Endothelial cell of umbilical vein (primary cell): ENCODE results near the gene H1-8. TPM values are rescaled to one million over a fixed set of nuclear protein-coding genes. Genes with fewer than 3 reads are reported as not detected.

Experiments
- BruUV-seq: library from RNA; stranded (reverse); fragments of 400-500 nt; replicated peaks from 2 replicates; lab custom pipeline; 2021; lab: Mats Ljungman, UMichigan
- CTCF ChIA-PET: fragments of 300-600, 350-600 bp; sonication (Branson Sonifier 250); formaldehyde crosslinking; loops from one replicate; lab custom pipeline; 2021; ENCODE audit warnings: antibody characterized with exemption, inconsistent platforms; lab: Charles Lee
- POLR2A ChIA-PET: fragments of 300-600, 350-600 bp; sonication (Branson Sonifier 250); formaldehyde crosslinking; loops from one replicate; lab custom pipeline; 2021; ENCODE audit warnings: antibody characterized with exemption, inconsistent platforms; lab: Charles Lee
- DNase-seq: peaks from one replicate; pipeline ENCODE4 v3.0.0-alpha.2; 2011; ENCODE audit warnings: low read depth, low spot score
- FAIRE-seq: peaks from 2 replicates; lab custom pipeline; 2011; peaks lifted over from hg19 to GRCh38; lab: Jason Lieb, UNC
- H2AFZ ChIP-seq: 2 replicates; pipeline ENCODE4 v1.6.0; 2012; ENCODE audit warnings: low read depth, low read length, control low read depth, inconsistent platforms
- H3K27ac ChIP-seq: 2 replicates; pipeline ENCODE4 v1.5.1; 2011; ENCODE audit warnings: low read depth, mild to moderate bottlenecking, control low read depth, low read length, moderate library complexity; ENCODE audit not compliant: insufficient read depth
- H3K27me3 ChIP-seq, 2 experiments: 2 replicates each; pipeline versions ENCODE4 v1.6.0 to v1.6.1; 2011; ENCODE audit warnings: low read length in 2 of 2, mixed read lengths in 1 of 2; ENCODE audit not compliant: control insufficient read depth in 2 of 2, insufficient read depth in 2 of 2
- H3K36me3 ChIP-seq, 2 experiments: 2 replicates in 1 of 2; 3 replicates in 1 of 2; pipeline ENCODE4 v1.5.1; 2011; ENCODE audit warnings: low read length in 2 of 2, mild to moderate bottlenecking in 1 of 2, moderate library complexity in 1 of 2; ENCODE audit not compliant: control insufficient read depth in 2 of 2, insufficient read depth in 2 of 2; ENCODE audit errors: extremely low read depth in 1 of 2
- H3K4me1 ChIP-seq: 3 replicates; pipeline ENCODE4 v1.5.1; 2011; ENCODE audit warnings: mild to moderate bottlenecking, low read length; ENCODE audit not compliant: control insufficient read depth, insufficient read depth; ENCODE audit errors: extremely low read depth
- H3K4me2 ChIP-seq: 2 replicates; pipeline ENCODE4 v1.6.1; 2011; ENCODE audit warnings: low read length, control low read depth, mixed read lengths; ENCODE audit not compliant: insufficient read depth
- H3K4me3 ChIP-seq, 3 experiments: fragments of 200-600 bp in 1 of 3; sonication (generic), shearing (Covaris generic) in 1 of 3; replicated peaks in 1 of 3; 2 replicates each; pipeline ENCODE4 v1.5.1; 2011 to 2016; ENCODE audit warnings: control low read depth in 3 of 3, low read length in 3 of 3, mild to moderate bottlenecking in 2 of 3, inconsistent platforms in 1 of 3, low read depth in 1 of 3, moderate library complexity in 1 of 3; ENCODE audit not compliant: insufficient read depth in 1 of 3
- H3K79me2 ChIP-seq: 2 replicates; pipeline ENCODE4 v1.6.0; 2012; ENCODE audit warnings: low read length, inconsistent platforms; ENCODE audit not compliant: control insufficient read depth, insufficient read depth
- H3K9ac ChIP-seq: replicated peaks from 2 replicates; pipeline ENCODE3; 2011; ENCODE audit warnings: low read length, control low read depth; ENCODE audit not compliant: insufficient read depth; ENCODE audit errors: extremely low read depth
- H3K9me1 ChIP-seq: replicated peaks from 3 replicates; pipeline ENCODE4 v1.6.0; 2011; ENCODE audit warnings: mild to moderate bottlenecking, low read length; ENCODE audit not compliant: control insufficient read depth, insufficient read depth; ENCODE audit errors: extremely low read depth
- H3K9me3 ChIP-seq: replicated peaks from 2 replicates; pipeline ENCODE4 v1.5.1; 2012; ENCODE audit warnings: low read length, inconsistent platforms; ENCODE audit not compliant: control insufficient read depth, insufficient read depth
- H4K20me1 ChIP-seq: replicated peaks from 2 replicates; pipeline ENCODE3; 2011; ENCODE audit warnings: mild to moderate bottlenecking, low read length; ENCODE audit not compliant: control insufficient read depth, insufficient read depth; ENCODE audit errors: extremely low read depth
- CTCF ChIP-seq, 2 donors: IDR thresholded peaks; 1 replicate in 1 of 2; 2 replicates in 1 of 2; pipeline ENCODE4 v1.5.1; 2011; ENCODE audit warnings: low read length in 2 of 2, mild to moderate bottlenecking in 2 of 2, moderate library complexity in 2 of 2, control low read depth in 1 of 2, inconsistent platforms in 1 of 2, low read depth in 1 of 2; ENCODE audit not compliant: insufficient read depth in 1 of 2; ENCODE audit errors: extremely low read depth in 1 of 2
- EZH2 ChIP-seq: IDR thresholded peaks from 2 replicates; pipeline ENCODE4 v1.6.1; 2012; ENCODE audit warnings: borderline replicate concordance, low read depth, mild to moderate bottlenecking, moderate library complexity, low read length, inconsistent platforms; ENCODE audit not compliant: severe bottlenecking
- FOS ChIP-seq: IDR thresholded peaks from 2 replicates; pipeline ENCODE4 v1.6.1; 2011; ENCODE audit warnings: mild to moderate bottlenecking, low read length, moderate library complexity, borderline replicate concordance; ENCODE audit not compliant: insufficient read depth
- GATA2 ChIP-seq: IDR thresholded peaks from 2 replicates; pipeline ENCODE4 v1.7.0; 2011; ENCODE audit warnings: low read depth, mild to moderate bottlenecking, moderate library complexity, mixed read lengths, low read length; ENCODE audit not compliant: insufficient read length, insufficient read depth
- JUN ChIP-seq: IDR thresholded peaks from 2 replicates; pipeline ENCODE4 v1.6.1; 2011; ENCODE audit warnings: borderline replicate concordance, low read depth; ENCODE audit not compliant: insufficient read length, insufficient read depth
- MAX ChIP-seq: IDR thresholded peaks from 2 replicates; pipeline ENCODE4 v1.6.1; 2011; ENCODE audit not compliant: insufficient read depth, insufficient read length
- MYC ChIP-seq: IDR thresholded peaks from one replicate; pipeline ENCODE4 v1.6.1; 2011; ENCODE audit warnings: mild to moderate bottlenecking, low read depth, low read length
- POLR2A ChIP-seq: IDR thresholded peaks from 2 replicates; pipeline ENCODE4 v1.6.1; 2012; ENCODE audit warnings: low read depth, mild to moderate bottlenecking, control low read depth, low read length
- POLR2AphosphoS5 ChIP-seq: IDR thresholded peaks from 2 replicates; pipeline ENCODE4 v1.6.1; 2012; ENCODE audit warnings: low read depth, mild to moderate bottlenecking, control low read depth, low read length, moderate library complexity; ENCODE audit not compliant: insufficient read depth
- dilution Hi-C: fragments of 300-500 bp; cut with MboI; formaldehyde crosslinking; loops from one replicate; pipeline ENCODE4 v1.15.0; 2019; ENCODE audit warnings: low sequenced_read_pairs; ENCODE audit not compliant: extremely low pct_ligation_motif_present
- intact Hi-C: fragments of 100-400 bp; cut with micrococcal nuclease; formaldehyde crosslinking; loops from one replicate; pipeline ENCODE4 v1.10.0; 2022
- polyA plus RNA-seq, 4 experiments: library from polyadenylated mRNA; depleted of rRNA in 3 of 4; stranded (reverse) in 3 of 4; unstranded in 1 of 4; fragments of >200 nt; gene quantifications; 2 replicates each; pipeline versions ENCODE4 v1.2.1 to v1.2.3, GENCODE V29; 2011 to 2012; ENCODE audit warnings: missing spikeins in 1 of 4
- total RNA-seq: library from RNA; stranded (reverse); gene quantifications from 2 replicates; pipeline ENCODE4 v1.2.3, GENCODE V29; 2021

H1-8 gene
- total and polyA plus RNA-seq, 2 donors (not counting 3 experiments of a cell fraction or from before 2014, with no cell fraction given): not detected

GRCh38 chr3:129514110-129514509 is 28.9 kb upstream of the H1-8 start:
- Histone ChIP-seq H3K79me2 (no peaks in the 10 kb centered on the region), H3K4me2 (no peak overlapping the region), H3K36me3 (peaks cover 0 to 17% of the 10 kb centered on the region in 2 experiments), H3K4me3 (no peak overlapping the region), H3K4me1 (no peaks in the 10 kb centered on the region), H3K9me1 (no peaks in the 10 kb centered on the region), H3K27me3 (no peaks in the 10 kb centered on the region), H3K9ac (no peak overlapping the region), H3K27ac (no peak overlapping the region), H2AFZ (no peak overlapping the region), H4K20me1 (no peaks in the 10 kb centered on the region), H3K9me3 (no peaks in the 10 kb centered on the region)
- ChIA-PET POLR2A (no interaction called here), CTCF (no interaction called here)
- no TSS peak for BruUV-seq
- intact Hi-C loops: no loop called here
- TF ChIP-seq POLR2A (no peak), MAX (no peak), EZH2 (no peak), FOS (no peak), JUN (no peak), GATA2 (no peak), POLR2AphosphoS5 (no peak), CTCF (IDR thresholded peaks at IDR 0.05; ENCODE audit: extremely low read depth in 1 of 2, insufficient read depth in 1 of 2, low read depth in 1 of 2, low read length in 2 of 2) (no peak), MYC (no peak)
- FAIRE-seq (no peak), DNase-seq (no peak)
- dilution Hi-C loops: no loop called here
